ENCODE results near the gene KCNN3.

DNA sequence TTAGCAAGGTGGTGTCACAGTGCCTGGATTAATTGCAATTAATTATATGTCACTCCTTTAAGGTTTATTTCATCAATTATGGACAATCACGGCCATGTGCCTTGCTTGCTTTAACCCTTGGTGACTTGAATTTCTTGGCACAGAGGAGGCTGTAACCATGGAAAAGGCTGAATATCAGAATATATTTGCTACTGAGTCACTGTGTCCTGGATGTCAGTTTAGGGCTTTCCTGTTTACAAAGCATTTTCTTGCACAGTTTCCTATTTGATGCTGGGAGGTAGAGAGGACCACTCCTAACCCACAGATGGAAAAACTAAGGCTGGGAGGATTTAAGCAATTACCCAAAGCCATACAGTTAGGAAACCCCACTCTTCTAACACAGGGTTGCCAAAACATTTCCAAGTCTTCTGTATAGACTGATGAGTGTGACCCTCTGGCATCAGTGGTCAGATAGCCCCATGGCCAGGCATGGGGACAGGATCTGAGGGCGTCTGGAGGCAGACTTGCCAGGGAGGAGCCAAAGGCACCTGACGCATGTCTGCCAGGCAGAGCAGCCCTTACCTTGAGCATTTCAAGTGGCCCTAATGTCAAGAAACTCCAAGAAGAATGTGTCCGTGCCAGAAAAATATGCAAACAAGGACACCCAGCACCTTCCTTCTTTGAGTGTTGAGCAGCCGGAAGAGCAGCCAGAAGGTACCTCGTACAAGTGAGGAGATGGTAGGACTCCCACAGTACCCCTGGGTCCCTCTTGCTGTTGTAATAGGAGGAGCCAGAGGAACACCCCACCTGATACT is 34.4 kb downstream of the KCNN3 start:
- TF ChIP-seq POLR2AphosphoS5 (IDR thresholded peaks at IDR 0.05; ENCODE audit: low read depth, low read length): no peak
- TF ChIP-seq, protein P1, sequence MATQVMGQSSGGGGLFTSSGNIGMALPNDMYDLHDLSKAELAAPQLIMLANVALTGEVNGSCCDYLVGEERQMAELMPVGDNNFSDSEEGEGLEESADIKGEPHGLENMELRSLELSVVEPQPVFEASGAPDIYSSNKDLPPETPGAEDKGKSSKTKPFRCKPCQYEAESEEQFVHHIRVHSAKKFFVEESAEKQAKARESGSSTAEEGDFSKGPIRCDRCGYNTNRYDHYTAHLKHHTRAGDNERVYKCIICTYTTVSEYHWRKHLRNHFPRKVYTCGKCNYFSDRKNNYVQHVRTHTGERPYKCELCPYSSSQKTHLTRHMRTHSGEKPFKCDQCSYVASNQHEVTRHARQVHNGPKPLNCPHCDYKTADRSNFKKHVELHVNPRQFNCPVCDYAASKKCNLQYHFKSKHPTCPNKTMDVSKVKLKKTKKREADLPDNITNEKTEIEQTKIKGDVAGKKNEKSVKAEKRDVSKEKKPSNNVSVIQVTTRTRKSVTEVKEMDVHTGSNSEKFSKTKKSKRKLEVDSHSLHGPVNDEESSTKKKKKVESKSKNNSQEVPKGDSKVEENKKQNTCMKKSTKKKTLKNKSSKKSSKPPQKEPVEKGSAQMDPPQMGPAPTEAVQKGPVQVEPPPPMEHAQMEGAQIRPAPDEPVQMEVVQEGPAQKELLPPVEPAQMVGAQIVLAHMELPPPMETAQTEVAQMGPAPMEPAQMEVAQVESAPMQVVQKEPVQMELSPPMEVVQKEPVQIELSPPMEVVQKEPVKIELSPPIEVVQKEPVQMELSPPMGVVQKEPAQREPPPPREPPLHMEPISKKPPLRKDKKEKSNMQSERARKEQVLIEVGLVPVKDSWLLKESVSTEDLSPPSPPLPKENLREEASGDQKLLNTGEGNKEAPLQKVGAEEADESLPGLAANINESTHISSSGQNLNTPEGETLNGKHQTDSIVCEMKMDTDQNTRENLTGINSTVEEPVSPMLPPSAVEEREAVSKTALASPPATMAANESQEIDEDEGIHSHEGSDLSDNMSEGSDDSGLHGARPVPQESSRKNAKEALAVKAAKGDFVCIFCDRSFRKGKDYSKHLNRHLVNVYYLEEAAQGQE (IDR thresholded peaks at IDR 0.05; ENCODE audit: insufficient read depth in 1 of 2, low read depth in 2 of 2, low read length in 2 of 2): no peak
- TF ChIP-seq TAF1 (IDR thresholded peaks at IDR 0.05; ENCODE audit: borderline replicate concordance, insufficient read depth, low read length): no peak

All from PFSK-1 (cell line).